Activated T-helper 1 cell treated with anti-CD3 and anti-CD28 coated beads, Interleukin-2, amount 50 U/mL, for 16 hours (primary cell): ENCODE data around the gene MRPL27.

Experiments
- DNase-seq, 2 donors: peaks; one replicate each; pipeline ENCODE4 v3.0.0-alpha.2; 2020; ENCODE audit warnings: low read depth in 1 of 2, low spot score in 1 of 2

MRPL27 gene

DNA sequence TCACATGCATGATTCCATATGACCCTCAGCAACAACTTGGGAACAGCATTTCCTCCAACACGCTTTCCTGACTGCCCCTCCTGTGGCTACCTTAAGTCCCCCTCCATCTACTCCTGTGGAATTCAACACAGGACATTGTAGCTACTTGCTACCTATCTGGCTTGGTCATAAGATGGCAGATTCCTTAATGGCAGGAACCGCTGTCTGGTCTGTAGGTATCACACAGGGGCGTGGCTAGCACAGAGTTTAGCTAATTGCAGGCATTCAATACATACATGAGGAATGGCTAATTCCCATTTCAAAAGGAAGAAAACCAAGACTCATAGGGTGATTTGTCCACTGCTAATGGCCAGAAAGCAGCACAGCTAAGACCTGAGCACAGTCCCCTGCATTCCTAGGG is 15.7 kb upstream of the MRPL27 start:
- DNase-seq = no peak

DNA sequence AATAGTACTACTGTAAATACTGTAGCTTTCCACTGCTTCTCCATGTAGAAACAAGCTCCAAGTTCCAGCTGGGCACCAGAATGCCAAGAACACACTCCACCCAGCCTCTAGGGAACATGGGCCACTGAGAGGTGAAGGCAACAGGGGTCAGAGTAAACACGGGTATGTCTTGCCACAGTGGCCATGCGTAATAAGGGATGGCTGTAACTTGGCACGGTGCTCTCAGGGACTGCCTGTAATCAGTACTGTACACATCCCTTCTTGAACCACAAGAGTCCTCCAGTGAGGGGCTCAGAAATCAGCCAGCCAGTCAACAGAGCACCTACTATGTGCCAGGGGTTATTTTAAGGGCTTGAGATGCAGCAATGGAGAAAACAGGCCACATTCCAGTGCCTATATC is 13.5 kb upstream of the MRPL27 start:
- no peak for DNase-seq

DNA sequence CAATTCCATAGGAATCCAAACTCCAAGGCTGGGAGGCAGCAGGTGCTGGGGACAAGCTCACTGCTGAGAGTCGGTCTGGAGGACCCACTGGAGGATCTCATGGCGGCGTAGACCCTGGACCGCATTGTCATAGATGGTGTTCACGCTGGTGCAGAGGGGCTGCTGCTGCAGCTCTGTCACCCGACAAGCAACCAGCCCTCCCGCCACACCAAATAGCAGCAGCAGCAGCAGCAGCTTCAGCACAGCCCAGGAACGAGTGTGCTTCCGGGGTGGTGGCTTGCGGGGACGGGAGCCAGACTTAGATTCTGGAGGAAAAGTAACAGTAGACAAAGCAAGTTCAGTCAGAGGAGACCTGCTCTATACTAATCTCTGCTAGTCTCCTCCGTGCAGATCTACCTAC is 9.9 kb upstream of the MRPL27 start:
- DNase-seq = no peak

DNA sequence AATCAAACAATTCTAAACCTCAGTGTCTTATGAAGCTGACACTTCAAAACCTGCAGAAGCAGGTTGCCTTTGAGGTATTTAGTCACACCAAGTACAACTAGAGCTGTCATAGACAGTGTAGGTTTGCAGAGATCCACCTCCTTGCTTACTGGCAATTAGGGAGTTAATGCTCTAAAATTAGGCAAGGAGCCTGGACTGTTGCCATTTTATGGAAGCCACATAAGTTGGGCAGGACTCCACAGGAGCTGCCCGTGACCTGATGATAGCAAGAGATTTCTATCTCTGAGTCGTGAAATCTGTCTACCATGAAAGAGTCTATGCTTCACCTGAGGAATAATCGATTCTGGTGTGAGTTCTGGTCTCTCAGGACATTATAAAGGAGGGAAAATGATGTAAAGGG is 8.9 kb upstream of the MRPL27 start:
- DNase-seq = no peak

DNA sequence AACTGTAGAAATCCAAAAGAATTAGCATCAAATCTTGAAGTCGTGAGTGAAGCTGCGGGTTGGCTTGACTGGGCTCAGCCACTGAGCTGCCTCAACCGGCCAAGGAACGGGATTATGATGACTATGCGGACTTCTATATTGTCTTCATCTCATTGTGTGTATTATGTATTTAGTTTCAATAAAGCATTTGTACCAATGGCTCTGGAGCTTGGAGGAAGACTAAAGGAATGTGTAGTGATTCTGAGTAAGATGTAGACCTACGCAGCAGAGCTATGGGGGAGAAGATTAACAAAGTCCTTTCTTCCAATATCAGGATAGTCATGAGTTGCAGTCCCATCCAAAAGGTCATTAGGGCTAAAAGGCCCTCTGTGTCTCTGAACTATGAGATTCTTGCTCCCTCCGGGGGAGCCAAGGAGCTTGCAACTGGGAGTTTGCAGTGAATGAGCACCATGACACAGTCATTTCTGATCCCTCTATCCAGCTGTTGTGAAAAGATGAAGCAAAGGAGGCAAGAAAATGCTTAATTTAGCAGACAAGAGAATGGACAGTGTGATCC is 8.4 kb upstream of the MRPL27 start:
- no peak for DNase-seq

DNA sequence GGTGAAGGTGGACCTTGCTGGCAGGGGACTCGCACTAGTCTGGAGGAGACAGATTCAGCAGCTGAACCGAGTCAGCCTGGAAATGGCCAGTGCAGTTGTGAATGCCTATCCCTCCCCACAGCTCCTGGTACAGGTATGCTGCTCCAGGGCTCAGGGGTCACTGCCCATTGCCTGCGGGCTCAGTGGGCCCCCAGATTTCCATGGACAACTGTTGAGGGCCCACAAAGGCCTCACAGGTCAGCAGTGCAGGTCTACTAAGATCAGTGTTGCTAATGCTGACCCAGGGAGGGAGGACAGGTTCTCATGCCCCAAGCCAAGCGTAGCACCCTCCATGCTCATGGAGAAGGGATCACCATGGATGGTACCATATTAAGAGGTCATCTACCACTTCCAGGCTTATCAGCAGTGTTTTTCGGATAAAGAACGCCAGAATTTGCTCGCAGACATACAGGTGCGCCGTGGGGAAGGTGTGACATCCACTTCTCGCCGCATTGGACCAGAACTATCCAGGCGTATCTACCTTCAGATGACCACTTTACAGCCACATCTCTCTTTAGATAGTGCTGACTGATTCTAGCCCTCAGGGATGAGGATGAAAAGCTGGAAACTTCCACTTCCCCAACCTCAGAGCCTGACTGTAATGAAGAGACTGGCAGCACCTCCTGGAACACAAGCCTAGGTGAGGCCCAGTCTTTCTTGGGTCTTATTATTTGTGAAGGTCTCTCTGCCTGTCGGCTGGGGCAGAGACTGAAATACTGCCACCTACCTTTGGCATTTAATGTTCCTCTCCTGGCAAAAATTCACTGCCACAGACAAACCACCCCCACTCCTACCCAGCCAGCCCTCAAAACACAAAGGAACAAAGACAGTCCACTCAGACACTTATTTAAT is 7.6 kb upstream of the MRPL27 start:
- no peak for DNase-seq

DNA sequence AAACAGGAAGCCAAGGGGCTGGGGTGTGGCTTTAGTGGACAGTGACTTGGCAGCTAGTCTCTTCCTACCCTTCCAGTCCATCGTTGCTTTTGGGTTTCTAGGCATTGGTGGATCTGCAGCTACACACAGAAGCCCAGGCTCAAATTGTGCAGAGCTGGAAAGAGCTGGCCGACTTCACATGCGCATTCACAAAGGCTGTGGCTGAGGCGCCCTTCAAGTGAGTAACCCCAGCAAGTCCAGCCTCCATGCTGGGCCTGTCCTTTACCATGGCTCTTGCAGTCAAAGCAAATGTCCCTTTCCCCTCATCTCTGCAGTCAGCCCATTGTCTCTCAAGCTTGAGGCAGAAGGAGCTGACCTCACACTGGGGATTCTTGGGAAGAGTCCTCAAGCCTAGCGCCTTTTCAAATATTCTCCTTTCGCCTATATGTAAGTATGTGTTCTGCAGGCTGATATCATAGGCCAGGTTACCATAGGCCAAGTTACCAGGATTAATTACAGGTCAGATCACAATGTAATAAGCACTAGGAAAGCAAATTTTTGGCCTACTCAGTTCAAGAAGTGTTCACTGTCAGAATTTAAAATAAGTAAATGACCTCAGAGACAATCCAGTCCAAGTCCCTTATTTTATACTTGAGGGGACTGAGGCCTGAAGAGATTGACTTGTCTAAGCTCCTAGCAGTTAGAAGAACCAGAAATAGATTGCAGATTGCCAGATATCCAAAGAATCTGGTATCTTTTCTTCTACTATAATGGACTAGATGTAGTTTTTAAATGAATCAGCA is 6.6 kb upstream of the MRPL27 start:
- DNase-seq = no peak

DNA sequence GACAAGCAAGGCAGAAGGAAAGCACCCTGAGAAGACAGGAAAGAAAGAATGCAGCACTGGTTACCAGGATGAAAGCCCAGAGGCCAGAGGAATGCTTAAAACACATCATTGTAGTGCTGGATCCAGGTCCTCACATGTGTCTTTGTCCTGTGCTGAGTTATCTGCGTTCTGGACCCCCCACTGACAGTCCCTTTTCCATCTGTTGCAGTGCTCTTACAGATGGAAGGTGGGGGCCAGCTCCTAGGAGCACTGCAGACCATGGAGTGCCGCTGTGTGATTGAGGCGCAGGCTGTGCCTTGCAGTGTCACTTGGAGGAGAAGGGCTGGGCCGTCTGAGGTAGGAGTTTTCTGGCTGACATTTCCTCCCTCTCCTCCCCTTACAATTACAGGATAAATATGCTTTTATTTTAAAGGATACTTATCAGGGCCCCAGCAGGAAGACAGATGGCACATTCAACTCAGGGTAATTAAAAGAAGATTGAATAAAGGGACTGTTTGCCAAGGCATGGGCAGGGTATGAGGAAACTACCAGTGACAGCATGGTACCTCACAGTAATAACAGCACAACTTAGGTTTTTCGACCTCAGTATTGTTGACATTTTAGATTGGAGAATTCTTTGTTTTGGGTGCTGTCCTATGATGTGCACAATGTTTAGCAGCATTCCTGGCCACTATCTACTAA is 3.0 kb upstream of the MRPL27 start:
- no peak for DNase-seq

DNA sequence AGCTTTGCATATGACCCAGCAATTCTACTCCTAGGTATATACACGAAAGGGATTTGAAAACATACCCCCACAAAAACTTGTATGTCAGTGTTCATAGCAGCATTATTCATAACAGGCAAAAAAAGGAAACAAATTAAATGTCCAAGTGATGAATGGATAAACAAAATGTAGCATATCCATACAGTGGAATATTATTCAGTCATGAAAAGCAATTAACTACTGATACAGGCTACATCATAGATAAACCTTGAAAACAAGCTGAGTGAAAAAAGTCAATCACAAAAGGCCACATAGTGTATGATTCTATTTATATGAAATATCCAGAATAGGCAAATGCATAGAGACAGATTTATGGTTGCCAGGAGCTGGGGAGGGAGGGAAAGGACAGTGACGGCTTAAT is 721 bp upstream of the MRPL27 start:
- no peak for DNase-seq

DNA sequence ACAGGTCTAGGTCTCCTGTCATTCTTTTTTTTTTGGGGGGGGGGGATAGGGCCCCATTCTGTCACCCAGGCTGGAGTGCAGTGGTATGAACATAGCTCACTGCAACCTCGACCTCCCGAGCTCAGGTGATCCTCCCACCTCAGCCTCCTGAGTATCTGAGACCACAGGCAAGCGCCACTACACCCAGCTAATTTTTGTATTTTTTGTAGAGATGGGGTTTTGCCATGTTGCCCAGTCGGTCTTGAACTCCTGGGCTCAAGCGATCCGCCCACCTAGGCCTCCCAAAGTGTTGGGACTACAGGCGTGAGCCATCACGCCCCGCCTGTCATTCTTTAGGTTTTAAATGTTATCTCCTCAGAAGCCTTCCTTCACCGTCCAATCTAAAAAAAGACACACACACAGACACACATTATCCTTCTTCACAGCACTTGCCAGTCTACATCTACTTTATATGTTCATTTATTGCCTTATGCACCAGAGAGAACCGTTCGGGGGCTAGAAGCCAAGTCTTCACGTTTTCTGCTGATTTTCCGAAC is 694 bp downstream of the MRPL27 start:
- no peak for DNase-seq

DNA sequence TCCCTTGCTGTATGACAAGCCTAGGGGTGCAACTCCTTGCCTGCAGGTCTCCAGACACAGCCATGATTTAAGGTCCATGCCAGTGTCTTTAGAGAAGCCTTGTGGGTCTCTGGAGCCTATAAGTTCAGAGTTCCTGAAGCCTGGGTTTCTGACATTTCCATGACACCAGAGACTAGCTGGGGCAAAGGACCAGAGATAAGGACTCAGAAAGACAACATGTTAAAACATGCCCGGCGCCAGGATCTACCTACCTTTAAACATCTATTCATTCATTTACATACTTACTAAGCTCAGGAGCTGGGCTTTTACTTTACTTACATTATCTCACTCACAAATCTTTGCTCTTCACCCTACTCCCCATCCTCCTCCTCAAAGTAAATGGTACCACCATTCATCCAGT is 1.5 kb downstream of the MRPL27 start:
- DNase-seq = no peak

DNA sequence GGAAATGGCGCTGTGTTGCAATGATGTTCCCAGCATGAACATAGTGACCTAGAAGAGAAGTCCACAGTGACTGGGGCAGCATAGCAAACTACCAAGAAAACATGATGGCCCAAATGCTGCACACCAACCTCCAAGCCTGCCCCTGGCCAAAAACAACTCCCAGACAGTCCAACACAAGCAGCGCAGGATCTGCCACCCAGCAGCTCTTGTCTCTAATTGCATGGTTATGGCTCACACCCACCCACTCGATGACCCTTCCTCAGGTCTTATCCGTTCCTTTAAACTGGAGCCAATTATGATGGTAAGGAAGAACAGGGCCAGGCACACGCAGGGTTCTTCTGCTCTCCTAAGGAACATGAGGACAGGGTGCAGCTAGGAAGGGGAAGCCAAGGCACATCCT is 2.9 kb downstream of the MRPL27 start:
- DNase-seq = no peak

DNA sequence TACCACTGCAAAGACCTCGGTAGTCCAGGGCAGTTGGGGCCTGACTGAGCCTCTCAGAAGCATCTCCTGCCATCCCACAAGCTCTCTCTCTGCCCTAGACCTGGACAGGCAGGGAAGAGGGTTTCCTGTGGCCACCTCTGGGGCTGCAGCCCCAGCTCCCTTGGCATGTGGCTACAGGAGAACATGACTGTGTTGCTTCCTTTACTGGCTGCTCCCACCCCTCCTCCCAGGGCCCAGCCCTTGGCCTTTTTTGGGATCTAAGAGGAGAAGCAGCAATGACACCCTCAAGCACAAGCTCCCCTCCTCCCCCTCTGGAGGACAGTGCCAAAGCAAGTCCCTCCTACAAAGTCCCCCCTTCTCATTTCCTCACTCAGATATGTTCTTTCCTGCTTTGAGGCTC is 5.6 kb downstream of the MRPL27 start:
- DNase-seq = no peak

DNA sequence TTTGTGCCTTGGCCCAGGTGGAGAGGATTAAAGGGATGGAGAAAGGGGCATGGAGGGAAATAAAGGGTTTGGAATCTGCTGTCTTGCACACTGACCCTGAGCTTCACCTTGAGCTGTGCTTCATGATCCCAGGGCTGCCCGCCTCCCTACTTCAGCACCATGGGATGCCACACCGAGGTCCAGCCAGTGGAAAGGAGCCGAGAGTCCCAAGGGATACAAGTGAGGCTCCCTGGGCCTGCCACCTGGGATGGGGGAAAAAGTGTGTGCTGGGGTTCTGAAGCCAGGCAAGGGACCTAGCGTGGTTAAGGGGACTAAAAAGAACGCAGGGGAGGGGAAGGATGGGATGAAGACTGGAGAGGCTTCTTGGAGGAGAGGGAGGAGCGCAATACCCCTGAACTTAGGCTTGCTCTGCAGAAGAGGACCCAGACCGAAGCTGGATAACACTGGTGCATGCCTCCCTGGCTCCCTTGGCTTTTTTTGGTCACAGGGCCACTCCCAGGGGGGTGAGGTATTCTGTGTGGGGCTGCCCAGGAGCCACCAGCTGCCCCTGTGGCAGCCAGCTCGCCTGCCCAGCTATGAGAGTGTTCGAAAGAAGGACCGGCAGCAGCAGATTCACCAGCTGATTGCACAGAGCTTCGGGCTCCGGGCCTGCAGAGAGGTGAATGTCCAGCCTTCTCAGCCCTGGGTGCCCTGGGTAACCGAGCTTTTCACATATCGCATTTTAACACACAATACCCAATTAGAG is 7.2 kb downstream of the MRPL27 start:
- no peak for DNase-seq

DNA sequence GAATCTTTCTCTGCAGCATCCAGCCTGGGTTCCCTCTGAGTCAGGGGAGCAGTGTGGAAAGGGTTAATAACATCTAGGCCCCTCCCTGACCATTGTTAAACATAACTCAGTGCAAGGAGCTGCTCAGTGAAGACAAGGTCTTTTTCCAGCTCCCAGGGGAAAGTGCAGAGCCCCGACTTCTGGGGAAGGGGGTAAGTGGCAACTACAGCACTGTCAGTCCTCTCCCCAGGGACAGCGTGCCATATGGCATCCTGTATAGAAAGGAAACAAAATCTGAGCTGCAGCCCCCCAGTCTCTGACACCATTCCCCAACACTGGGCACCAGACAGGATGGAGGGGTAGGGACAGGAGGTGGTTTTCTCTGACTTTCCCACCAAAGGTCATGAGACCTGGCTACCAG is 7.8 kb downstream of the MRPL27 start:
- no peak for DNase-seq

DNA sequence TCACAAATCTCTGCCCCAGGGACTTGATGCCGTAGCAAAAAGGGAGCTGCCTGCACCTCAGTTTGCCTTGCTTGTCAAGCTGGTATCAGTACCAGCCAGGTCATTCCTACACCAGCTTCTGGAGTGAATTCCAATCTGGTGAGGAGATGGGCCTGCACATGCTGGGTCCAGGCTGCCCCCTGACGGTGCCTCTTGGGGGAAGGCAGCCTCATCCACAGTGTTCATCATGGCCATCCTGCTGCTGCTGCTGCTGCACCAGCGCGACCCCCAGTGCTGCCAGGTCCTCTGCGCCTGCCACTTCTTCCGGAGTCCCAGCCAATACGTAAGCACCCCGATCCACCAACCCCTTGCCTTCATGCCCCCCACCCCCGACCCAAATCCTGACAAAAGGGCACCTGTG is 8.3 kb downstream of the MRPL27 start:
- DNase-seq = no peak

DNA sequence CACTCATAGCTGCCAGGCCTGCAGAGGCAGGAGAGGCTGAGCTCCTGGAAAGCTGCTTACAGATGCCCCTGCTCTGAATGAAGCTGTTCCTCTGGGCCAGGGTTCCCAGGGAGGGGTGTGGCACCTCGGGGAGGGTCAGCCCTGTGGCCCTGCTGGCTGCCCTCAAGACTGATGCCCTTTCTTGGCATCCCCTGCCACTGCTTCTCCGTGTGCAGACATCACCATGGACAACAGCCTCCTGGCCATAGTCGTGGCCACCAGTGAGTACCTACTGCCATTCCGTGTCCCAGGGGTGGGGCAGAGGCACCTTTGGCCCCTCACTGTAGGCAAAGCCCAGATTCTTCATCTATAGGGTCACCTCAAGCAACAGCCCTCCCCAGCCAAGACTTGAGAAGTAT is 8.9 kb downstream of the MRPL27 start:
- DNase-seq = no peak

DNA sequence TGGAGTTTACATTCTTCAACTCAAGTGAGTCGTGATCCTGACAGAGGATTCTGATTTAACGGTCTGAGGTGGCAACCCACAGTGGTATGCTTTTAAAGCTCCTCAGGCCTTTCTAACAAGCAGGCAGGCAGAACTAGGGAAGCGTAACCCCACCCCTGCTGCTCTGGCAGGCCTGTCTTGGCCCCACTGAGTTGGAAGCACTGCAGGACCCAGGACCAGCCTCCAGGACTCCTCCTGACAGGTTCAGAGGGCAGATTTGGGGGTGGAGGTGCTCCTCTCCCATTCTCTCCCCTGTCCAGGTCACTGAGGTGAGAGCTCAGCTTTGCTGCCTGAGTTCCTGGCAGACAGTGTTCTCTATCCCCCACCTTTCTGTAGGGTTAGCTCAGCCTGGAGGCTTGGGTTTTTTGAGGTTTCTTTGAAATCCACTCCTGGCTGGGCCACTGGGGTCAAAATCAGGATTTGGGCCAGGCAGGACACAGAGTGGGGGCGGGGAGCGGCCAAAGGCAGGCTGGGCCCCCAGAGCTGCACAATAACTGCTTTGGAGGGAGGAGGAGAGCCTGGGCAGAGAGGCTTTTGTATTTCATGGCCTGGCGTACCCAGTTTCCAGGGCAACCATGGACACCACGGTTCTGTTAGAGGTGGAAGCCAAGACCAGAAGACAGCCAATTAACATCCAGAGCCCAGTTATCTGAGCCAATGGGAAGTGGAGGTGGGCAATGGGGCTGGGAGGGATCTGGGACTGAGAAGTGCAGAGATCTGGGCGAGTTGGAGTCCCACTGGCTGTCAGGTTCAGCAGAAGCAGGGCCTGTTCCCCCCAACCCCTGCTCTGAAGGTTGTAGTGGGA is 9.5 kb downstream of the MRPL27 start:
- DNase-seq = no peak

DNA sequence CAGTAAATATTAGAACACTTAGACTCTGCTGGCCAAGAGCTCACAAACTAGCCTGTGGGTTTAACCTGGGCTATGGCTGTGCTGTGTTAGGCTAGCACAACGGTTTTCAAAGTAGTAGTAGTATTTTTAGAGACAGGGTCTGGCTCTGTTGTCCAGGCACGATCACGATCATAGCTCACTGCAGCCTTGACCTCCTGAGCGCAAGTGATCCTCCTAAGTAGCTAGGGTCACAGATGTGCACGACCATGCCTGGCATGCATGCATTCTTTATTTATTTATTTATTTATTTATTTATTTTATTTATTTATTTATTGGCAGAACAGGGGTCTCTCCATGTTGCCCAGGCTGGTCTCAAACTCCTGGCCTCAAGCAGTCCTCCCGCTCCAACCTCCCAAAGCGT is 10.3 kb downstream of the MRPL27 start:
- DNase-seq = no peak
